Erythroblast (primary cell): ENCODE results near the gene GAPT.

Experiments
- GATA1 ChIP-seq: IDR thresholded peaks from 2 replicates; pipeline ENCODE4 v1.6.1; 2011; ENCODE audit warnings: low read depth, mild to moderate bottlenecking, control low read depth, low read length, moderate library complexity
- POLR2A ChIP-seq: IDR thresholded peaks from 2 replicates; pipeline ENCODE4 v1.6.1; 2011; ENCODE audit warnings: mild to moderate bottlenecking, low read length

DNA sequence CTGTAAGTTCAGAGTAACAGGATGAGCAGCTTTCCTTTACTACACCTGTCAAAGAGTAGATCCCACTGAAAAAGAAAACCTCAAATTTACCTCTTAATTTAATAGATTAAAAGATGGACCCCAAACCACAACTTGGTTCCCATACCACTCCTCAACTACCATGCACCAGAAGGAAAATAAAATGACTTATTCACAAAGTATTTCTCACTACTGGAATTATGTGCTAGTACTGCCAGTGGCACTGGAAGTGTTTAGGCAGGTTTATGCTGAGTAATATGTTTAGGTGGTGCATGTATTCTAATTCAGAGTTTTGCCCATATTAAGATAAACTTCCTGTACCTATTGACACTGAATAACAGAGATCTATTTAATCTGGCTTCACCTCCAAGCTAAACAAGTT lies 37.9 kb upstream of the GAPT start:
- no peak for TF ChIP-seq POLR2A
- TF ChIP-seq GATA1, result no peak
